Trophoblast cell (in vitro differentiated cells and primary cell): ENCODE measurements around the gene AGPAT3.
A peak's percentile ranks its signal among the peaks of the same experiment; 100 is the strongest.

ENCODE experiments used
- DNase-seq, 2 donors: peaks; one replicate each; pipeline ENCODE4 v3.0.0-alpha.2; 2016
- H2AFZ ChIP-seq: 2 replicates; pipeline ENCODE4 v1.6.1; 2013; ENCODE audit warnings: low read length, moderate library complexity, mild to moderate bottlenecking; ENCODE audit not compliant: insufficient read depth, poor library complexity
- H2AK5ac ChIP-seq: 2 replicates; pipeline ENCODE4 v1.6.1; 2013; ENCODE audit warnings: mild to moderate bottlenecking, low read length
- H2BK120ac ChIP-seq: 2 replicates; pipeline ENCODE4 v1.6.1; 2013; ENCODE audit warnings: low read length, mild to moderate bottlenecking, moderate library complexity; ENCODE audit not compliant: insufficient read depth, poor library complexity
- H2BK12ac ChIP-seq: 2 replicates; pipeline ENCODE4 v1.6.1; 2013; ENCODE audit warnings: mild to moderate bottlenecking, low read length, moderate library complexity
- H2BK5ac ChIP-seq: 2 replicates; pipeline ENCODE4 v1.6.1; 2013; ENCODE audit warnings: low read length, low read depth, moderate library complexity, mild to moderate bottlenecking; ENCODE audit not compliant: poor library complexity
- H3K14ac ChIP-seq: 2 replicates; pipeline ENCODE4 v1.6.1; 2013; ENCODE audit warnings: mild to moderate bottlenecking, low read length
- H3K18ac ChIP-seq: 2 replicates; pipeline ENCODE4 v1.6.1; 2013; ENCODE audit warnings: mild to moderate bottlenecking, low read length
- H3K23ac ChIP-seq: 2 replicates; pipeline ENCODE4 v1.6.1; 2013; ENCODE audit warnings: low read length
- H3K27ac ChIP-seq: 2 replicates; pipeline ENCODE4 v1.5.1; 2013; ENCODE audit warnings: low read depth, mild to moderate bottlenecking, inconsistent platforms, low read length, moderate library complexity
- H3K27me3 ChIP-seq: 2 replicates; pipeline ENCODE4 v1.6.1; 2013; ENCODE audit warnings: inconsistent platforms, mild to moderate bottlenecking, low read length, moderate library complexity; ENCODE audit not compliant: insufficient read depth
- H3K36me3 ChIP-seq, 2 experiments: 1 replicate in 1 of 2; 2 replicates in 1 of 2; pipeline ENCODE4 v1.6.1; 2013; ENCODE audit warnings: low read length in 2 of 2, mild to moderate bottlenecking in 2 of 2, moderate library complexity in 1 of 2; ENCODE audit not compliant: insufficient read depth in 2 of 2, control insufficient read depth in 1 of 2
- H3K4ac ChIP-seq: 2 replicates; pipeline ENCODE4 v1.6.1; 2013; ENCODE audit warnings: low read depth, mild to moderate bottlenecking, low read length, moderate library complexity
- H3K4me1 ChIP-seq, 2 experiments: 1 replicate in 1 of 2; 2 replicates in 1 of 2; pipeline ENCODE4 v1.6.1; 2013; ENCODE audit warnings: low read length in 2 of 2, mild to moderate bottlenecking in 2 of 2, moderate library complexity in 1 of 2; ENCODE audit not compliant: insufficient read depth in 2 of 2, control insufficient read depth in 1 of 2
- H3K4me2 ChIP-seq: 2 replicates; pipeline ENCODE4 v1.6.1; 2013; ENCODE audit warnings: inconsistent platforms, mild to moderate bottlenecking, low read length, moderate library complexity
- H3K4me3 ChIP-seq: 2 replicates; pipeline ENCODE4 v1.5.1; 2013; ENCODE audit warnings: mild to moderate bottlenecking, low read depth, low read length, inconsistent platforms
- H3K79me1 ChIP-seq: one replicate; pipeline ENCODE4 v1.6.1; 2013; ENCODE audit warnings: low read length
- H3K79me2 ChIP-seq: 2 replicates; pipeline ENCODE4 v1.6.1; 2013; ENCODE audit warnings: low read length, mild to moderate bottlenecking; ENCODE audit not compliant: control insufficient read depth, insufficient read depth, poor library complexity
- H3K9ac ChIP-seq: 2 replicates; pipeline ENCODE4 v1.6.1; 2013; ENCODE audit warnings: mild to moderate bottlenecking, low read length
- H3K9me3 ChIP-seq: 2 replicates; pipeline ENCODE4 v1.6.1; 2013; ENCODE audit warnings: low read depth, mild to moderate bottlenecking, control low read depth, inconsistent platforms, low read length; ENCODE audit not compliant: insufficient read depth
- H4K12ac ChIP-seq: 2 replicates; pipeline ENCODE4 v1.6.1; 2013; ENCODE audit warnings: low read depth, mild to moderate bottlenecking, low read length, moderate library complexity
- H4K8ac ChIP-seq: 2 replicates; pipeline ENCODE4 v1.6.1; 2013; ENCODE audit warnings: low read depth, mild to moderate bottlenecking, low read length, moderate library complexity
- H4K91ac ChIP-seq: one replicate; pipeline ENCODE4 v1.6.1; 2013; ENCODE audit warnings: low read depth, mild to moderate bottlenecking, low read length, moderate library complexity
- WGBS: extraction: QIAGEN DNeasy Blood & Tissue Kit; methylation state at CpG from one replicate; pipeline ENCODE4 v1.1.7; 2013; ENCODE audit warnings: missing lambda C conversion rate; ENCODE audit not compliant: insufficient read length, insufficient coverage; ENCODE audit errors: extremely low coverage; 5-methylcytosine and 5-hydroxymethylcytosine counted together

The AGPAT3 gene

DNA sequence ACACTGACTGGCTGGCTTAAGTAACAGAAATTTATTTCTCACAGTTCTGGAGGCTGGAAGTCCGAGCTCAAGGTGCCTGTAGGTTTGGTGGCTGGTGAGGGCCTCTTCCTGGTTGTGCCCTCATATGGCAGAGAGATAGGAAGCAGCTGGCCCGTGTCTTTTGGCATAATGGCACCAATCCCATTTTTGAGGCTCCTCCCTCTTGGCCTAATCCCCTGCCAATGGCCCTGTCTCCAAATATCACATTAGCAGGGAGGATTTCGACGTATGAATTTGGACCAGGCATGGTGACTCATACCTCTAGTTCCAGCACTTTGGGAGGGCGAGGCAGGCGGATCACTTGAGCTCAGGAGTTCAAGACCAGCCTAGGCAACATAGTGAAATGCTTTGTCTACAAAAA, 37.4 kb downstream of the AGPAT3 start:
- no peak overlapping the region for H3K23ac ChIP-seq
- H2BK120ac ChIP-seq: no peak overlapping the region
- no peak for DNase-seq
- no peak overlapping the region for H4K91ac ChIP-seq
- no peak overlapping the region for H2AFZ ChIP-seq
- H3K36me3 ChIP-seq: no peaks in the 10 kb centered on the region
- H3K4me2 ChIP-seq: no peak overlapping the region
- H3K4me1 ChIP-seq: no peaks in the 10 kb centered on the region
- H3K27ac ChIP-seq: no peak overlapping the region
- no peaks in the 10 kb centered on the region for H3K79me2 ChIP-seq
- H3K9me3 ChIP-seq: peaks cover 10% of the 10 kb centered on the region
- H3K27me3 ChIP-seq: no peaks in the 10 kb centered on the region
- H2BK5ac ChIP-seq: no peak overlapping the region
- H3K79me1 ChIP-seq: no peaks in the 10 kb centered on the region
- no peak overlapping the region for H4K12ac ChIP-seq
- no peak overlapping the region for H2BK12ac ChIP-seq
- no peak overlapping the region for H3K18ac ChIP-seq
- H3K14ac ChIP-seq: no peak overlapping the region
- no peak overlapping the region for H3K4ac ChIP-seq
- no peak overlapping the region for H3K4me3 ChIP-seq
- H2AK5ac ChIP-seq: no peak overlapping the region
- WGBS: no CpG with 5 or more reads among the region's 6 CpGs
- H4K8ac ChIP-seq: no peak overlapping the region
- no peak overlapping the region for H3K9ac ChIP-seq

DNA sequence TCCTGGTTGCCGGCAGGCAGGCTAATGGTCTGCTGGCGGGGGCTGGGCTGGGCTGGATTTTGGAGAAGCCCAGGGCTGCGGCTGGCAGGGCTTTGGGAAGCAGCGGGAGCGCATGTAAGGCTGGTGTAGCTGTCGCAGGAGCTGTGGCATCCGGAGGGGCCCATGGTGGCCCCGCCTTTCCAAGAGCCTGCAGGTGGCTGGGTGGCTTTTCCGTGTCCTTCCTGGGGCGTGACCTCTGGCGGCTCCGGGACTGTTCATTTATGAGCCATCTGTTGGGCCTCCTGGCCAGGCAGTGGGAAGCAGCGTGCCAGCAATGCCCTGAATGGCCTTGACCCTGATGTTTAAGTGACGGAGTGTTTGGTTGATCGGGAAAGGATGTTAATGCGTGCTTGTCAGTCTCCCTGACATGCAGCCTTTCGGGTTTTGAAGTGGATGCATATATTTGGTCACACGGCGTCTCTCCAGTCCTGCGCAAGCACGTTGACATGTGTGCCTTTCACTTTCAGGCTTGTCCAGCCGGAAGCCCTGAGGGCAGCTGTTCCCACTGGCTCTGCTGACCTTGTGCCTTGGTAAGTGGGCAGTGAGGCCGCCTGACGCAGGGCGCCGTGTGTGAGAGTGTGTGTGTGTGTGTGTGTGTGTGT, 38.5 kb downstream of the AGPAT3 start:
- Histone ChIP-seq H3K79me2 (no peaks in the 10 kb centered on the region), H4K12ac (no peak overlapping the region), H4K8ac (no peak overlapping the region), H2BK5ac (no peak overlapping the region), H3K79me1 (no peaks in the 10 kb centered on the region), H3K23ac (no peak overlapping the region), H3K9ac (no peak overlapping the region), H2BK12ac (no peak overlapping the region), H3K27me3 (no peaks in the 10 kb centered on the region), H3K4me2 (no peak overlapping the region), H3K18ac (no peak overlapping the region), H3K9me3 (peaks cover 10% of the 10 kb centered on the region), H2AFZ (no peak overlapping the region), H3K4me3 (no peak overlapping the region), H3K14ac (no peak overlapping the region), H3K4me1 (no peaks in the 10 kb centered on the region), H3K36me3 (no peaks in the 10 kb centered on the region), H3K27ac (no peak overlapping the region), H2BK120ac (no peak overlapping the region), H3K4ac (no peak overlapping the region), H4K91ac (no peak overlapping the region), H2AK5ac (no peak overlapping the region)
- DNase-seq: peak; percentile 59 to 76
- no CpG with 5 or more reads among the region's 26 CpGs for WGBS

DNA sequence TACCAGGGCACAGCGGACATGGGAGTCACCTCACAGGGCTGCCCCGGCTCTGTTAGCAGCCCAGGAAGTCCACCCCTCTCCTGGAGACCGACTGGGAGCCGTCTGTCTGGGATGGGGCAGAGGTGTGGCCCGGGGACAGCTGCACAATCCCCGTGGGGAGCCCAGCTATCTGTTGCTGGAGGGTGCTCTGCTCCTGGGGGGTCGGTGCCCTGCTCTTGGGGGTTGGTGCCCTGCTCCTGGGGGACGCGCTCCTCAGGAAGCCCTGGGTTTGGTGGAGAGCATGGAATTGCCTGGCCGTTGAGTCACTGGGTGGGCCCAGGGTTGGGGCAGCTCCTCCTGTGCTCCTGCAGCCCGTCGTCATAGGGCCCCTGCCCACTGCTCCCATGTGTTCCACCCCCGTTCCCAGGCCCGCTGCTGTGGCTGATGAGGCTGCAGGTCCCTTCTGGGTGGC, 39.3 kb downstream of the AGPAT3 start:
- no peaks in the 10 kb centered on the region for H3K79me1 ChIP-seq
- no peaks in the 10 kb centered on the region for H3K36me3 ChIP-seq
- H4K91ac ChIP-seq: no peak overlapping the region
- H3K79me2 ChIP-seq: no peaks in the 10 kb centered on the region
- H3K9me3 ChIP-seq: peaks cover 8% of the 10 kb centered on the region
- no peaks in the 10 kb centered on the region for H3K27me3 ChIP-seq
- no peak for DNase-seq
- no peak overlapping the region for H3K23ac ChIP-seq
- H3K4me3 ChIP-seq: no peak overlapping the region
- no peak overlapping the region for H3K14ac ChIP-seq
- no peak overlapping the region for H2AFZ ChIP-seq
- no peak overlapping the region for H2BK5ac ChIP-seq
- H3K9ac ChIP-seq: no peak overlapping the region
- H2BK12ac ChIP-seq: no peak overlapping the region
- no peak overlapping the region for H2AK5ac ChIP-seq
- WGBS: no CpG with 5 or more reads among the region's 14 CpGs
- H3K18ac ChIP-seq: no peak overlapping the region
- no peak overlapping the region for H2BK120ac ChIP-seq
- H3K27ac ChIP-seq: no peak overlapping the region
- no peak overlapping the region for H3K4me2 ChIP-seq
- H4K8ac ChIP-seq: no peak overlapping the region
- H4K12ac ChIP-seq: no peak overlapping the region
- no peak overlapping the region for H3K4ac ChIP-seq
- H3K4me1 ChIP-seq: no peaks in the 10 kb centered on the region

DNA sequence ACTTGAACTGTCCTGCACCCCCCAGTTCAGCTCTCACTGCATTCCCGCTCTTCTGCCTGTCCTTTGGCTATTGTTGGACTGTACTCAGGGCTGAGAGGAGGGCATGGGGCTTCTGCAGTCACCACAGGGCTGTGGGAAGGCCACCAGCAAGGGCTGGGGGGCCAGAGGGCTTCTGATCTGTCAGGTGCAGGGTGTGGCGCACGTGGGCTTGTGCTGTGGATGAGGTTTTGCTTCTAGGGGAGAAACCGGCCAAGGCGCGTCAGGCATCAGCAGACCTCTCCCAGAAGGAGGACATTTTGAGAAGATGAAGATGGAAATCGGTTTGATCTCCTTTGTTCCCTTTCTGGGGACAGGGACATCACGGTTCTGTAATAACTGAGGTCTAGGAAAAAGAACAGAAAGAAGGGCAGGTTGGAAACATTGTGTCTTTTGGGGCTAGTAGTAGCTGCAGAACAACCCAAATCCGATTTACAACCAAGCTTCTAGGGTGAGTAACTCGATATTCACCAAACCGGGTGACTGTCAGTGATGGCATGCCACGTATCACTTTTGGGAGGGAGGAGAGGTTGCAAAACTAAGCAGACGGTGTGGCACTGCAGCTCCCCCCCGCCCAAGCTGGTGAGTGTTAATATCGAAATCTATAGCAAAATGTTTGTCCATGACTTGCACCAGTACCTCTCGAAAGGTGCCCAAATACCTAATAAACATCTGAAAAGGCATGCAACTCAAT, 40.9 kb downstream of the AGPAT3 start:
- Histone ChIP-seq H4K91ac (no peak overlapping the region), H3K4me2 (no peak overlapping the region), H2AFZ (no peak overlapping the region), H3K27ac (no peak overlapping the region), H2BK5ac (no peak overlapping the region), H3K4ac (no peak overlapping the region), H3K23ac (no peak overlapping the region), H3K79me1 (no peaks in the 10 kb centered on the region), H3K27me3 (no peaks in the 10 kb centered on the region), H3K9me3 (no peaks in the 10 kb centered on the region), H3K9ac (no peak overlapping the region), H3K14ac (no peak overlapping the region), H3K18ac (no peak overlapping the region), H2BK120ac (no peak overlapping the region), H3K4me1 (no peaks in the 10 kb centered on the region), H3K79me2 (no peaks in the 10 kb centered on the region), H4K12ac (no peak overlapping the region), H2BK12ac (no peak overlapping the region), H4K8ac (no peak overlapping the region), H3K4me3 (no peak overlapping the region), H3K36me3 (no peaks in the 10 kb centered on the region), H2AK5ac (no peak overlapping the region)
- no CpG with 5 or more reads among the region's 16 CpGs for WGBS
- no peak for DNase-seq
